ENCODE data around the gene PCDH15.
A peak's percentile ranks its signal among the peaks of the same experiment; 100 is the strongest.
"Not testable (repeated sequence)": the region's sequence is repeated elsewhere in the genome, so short reads cannot be mapped to it uniquely, and the experiment has no call there.

Gene PCDH15

DNA sequence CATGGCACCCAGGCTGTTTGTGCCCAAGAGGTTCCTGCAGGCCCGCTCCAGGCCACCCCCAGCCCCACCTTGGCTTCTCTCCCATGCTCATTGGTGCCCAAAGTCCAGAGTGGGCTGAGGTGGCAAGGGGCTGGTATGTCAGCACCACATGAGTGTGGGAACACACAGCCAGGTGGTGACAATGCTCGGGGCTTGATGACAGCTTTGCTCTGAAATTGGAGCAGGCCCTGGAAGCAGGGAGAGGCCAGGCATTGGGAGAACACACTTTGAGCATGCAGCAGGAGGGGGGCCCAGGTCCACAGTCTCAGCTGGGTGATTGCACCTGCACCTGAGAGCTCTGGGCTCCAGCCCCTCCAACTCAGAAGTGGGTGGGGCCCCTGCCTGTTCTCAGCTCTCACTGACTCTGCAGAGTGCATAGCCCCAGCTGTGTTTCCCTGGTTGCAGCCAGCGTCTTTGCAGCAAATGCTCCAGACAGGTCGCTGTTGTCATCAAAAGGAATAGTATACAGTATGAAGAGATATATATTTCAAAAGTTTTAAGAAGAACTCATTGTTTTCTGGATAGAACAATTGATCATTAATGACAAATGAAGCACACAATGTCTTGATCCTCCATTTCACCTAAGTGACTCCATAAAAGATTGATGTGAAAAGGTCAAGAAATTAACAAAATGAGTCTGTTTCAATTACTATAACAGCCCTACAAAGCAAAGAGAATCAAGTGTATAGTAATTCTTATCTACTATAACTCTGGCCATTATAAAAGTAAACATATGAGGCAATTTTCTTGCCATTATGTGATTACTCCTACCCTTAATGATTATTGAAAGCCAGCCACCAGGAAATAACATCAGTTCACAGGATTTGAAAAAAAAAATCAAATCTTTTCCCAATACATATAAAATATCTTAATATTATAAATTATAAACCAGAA is 848.1 kb downstream of the PCDH15 start:
- DNase-seq = no peak

DNA sequence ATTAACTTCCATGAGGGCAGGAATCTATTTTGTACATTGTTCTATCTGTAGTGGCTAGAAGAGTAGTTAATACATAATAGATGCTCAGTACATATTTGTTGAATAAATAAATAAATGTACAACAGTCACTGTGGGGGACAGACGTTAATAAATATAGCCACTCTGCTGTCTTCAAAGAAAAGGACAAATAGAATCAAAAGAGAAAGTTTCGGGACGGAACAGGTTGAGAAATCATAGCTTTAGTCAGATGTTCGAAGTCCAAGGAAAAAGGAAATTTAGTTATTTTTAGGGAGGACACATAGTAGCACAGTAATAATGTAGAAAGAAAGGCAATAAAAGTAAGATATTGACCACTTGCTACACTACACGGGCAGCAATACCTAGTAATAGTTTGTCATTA is 861.4 kb downstream of the PCDH15 start:
- DNase-seq = no peak

DNA sequence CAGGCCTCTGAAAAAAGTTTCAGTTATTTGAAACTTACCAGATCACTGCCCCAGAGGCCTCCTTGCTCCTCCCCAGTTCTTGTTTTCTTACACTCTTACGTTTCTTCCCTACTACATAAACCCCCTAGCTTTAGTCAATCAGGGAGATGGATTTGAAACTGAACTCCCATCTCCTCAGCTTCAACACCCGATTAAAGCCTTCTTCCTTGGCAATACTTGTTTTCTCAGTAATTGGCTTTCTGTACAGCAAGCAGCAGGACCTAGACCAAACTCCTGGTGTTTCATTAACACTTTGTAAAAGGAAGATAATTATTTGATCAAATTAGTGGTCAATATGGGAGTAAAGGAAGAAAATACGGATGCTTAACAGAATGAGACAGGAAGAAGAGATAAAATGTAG is 870.4 kb downstream of the PCDH15 start:
- DNase-seq = no peak

DNA sequence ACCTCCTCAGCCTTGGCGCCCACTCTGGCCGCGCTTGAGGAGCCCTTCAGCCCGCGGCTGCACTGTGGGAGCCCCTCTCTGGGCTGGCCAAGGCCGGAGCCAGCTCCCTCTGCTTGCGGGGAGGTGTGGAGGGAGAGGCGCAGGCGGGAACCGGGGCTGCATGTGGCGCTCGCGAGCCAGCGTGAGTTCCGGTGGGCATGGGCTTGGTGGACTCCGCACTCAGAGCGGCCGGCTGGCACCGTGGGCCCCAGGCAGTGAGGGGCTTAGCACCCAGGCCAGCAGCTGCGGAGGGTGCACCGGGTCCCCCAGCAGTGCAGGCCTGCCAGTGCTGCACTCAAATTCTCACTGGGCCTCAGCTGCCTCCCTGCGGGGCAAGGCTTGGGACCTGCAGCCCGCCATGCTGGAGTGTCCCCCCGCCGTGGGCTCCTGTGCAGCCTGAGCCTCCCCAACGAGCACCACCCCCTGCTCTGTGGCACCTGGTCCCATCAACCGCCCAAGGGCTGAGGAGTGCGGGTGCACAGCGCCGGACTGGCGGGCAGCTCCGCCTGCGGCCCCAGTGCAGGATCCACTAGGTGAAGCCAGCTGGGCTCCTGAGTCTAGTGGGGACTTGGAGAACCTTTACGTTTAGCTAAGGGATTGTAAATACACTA is 876.9 kb downstream of the PCDH15 start:
- DNase-seq = not testable (repeated sequence)

DNA sequence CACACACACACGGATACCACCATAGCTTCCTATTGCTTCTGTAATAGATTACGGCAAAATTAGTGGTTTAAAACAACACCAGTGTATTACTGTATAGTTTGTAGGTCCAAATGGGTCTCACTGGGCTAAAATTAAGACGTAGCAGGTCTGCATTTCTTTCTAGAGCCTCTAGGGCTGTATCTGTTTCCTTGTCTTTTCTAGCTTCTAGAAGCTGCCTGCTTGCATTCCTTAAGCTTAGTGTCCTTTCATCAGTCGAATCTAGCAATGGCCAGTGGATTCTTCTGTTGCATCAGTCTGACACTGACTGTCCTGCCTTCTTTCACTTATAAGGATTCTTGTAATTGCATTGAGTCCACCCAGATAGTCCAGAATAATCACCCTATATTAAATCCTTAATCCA is 882.3 kb downstream of the PCDH15 start:
- DNase-seq = peak; percentile 38

DNA sequence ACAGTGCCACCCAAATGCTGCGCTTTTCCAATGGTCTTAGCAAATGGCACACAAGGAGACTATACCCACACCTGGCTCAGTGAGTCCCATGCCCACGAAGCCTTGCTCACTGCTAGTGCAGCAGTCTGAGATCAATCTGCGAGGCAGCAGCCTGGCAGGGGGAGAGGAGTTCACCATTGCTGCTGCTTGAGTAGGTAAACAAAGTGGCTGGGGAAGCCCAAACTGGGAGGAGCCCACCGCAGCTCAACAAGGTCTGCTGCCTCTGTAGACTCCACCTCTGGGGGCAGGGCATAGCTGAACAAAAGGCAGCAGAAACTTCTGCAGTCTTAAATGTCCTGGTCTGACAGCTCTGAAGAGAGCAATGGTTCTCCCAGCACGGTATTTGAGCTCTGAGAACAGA is 891.2 kb downstream of the PCDH15 start:
- no peak for DNase-seq

DNA sequence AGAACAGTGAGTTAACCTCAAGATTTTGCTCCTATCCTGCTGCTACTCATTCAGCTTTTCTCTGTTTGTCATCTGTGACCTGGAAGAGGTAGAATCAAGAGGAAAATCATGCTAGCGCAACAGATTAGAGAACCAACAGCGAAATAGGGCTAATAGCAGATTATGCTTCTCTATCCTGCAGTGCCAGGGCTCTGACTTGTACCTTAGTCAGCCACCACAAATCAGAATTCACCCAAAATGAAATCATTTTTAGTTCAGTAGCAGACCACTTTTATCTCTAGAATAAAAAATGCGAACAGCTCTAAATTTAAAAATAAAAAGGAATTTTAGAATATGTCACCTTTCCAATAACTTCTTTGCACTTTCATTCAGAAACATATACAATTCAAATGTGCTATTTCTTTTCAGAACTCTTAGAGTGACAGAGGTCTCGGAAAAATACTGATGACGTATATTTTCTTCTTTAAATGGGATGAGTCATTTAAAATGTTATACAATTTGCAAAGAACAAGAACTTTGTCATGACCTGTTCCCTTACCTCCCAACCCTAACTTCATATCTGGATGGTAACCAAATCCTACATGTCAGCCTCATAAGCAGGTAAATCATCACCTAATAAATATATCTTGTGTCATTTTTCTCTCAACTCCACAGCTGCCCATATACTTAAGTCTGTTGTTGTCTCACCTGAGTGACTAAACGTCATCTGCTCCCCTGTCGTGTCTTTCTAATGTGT is 896.4 kb downstream of the PCDH15 start:
- no peak for DNase-seq

DNA sequence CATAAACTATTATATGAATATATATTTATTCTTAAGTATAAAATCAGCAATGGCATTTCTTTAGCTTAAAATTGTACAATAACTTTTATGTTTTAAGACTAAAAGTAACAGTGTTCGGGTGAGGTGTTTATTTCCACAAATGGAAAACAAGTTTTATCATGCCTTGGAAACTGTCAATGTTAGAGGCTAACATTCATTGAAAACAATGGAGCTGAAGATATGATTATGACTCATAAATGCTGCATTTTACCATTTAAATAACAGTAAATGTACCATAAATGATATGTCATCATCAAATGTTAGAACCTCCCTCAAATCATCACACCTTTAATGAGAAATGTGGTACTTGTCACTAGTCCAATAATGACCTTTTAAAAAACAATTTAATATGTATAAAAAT is 897.3 kb downstream of the PCDH15 start:
- DNase-seq = no peak

DNA sequence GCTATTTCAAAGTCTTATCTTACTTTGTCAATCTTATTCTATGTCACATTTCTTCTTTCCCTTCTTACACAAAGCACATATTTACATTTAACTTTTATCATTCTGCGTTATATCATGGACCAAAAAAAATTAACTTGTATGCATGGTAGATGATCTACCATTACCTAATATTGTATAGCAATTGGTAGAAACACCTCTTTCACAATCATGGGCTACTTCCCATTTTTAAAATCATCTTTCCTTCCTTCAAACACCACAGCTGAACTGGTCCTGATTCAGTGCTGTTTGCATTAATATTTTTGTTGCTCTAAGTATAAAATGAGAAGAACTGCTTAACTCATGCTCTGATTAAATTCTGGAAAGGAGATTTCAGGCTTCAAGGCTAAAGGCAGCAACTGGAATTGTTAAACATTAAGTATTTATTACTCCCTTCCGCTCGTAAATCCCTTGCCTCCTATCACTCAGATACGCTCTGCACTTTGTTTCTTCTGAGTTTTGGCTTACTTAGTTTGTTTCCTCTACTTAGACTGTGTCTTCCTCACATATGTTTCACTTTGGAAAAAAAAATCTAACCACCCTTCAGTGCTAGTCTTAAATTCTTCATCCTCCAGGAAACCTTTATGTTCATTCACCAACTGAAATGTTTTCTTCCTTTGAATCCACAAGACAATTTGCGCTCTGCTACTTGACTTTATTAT is 901.4 kb downstream of the PCDH15 start:
- peak; percentile 23 for DNase-seq

DNA sequence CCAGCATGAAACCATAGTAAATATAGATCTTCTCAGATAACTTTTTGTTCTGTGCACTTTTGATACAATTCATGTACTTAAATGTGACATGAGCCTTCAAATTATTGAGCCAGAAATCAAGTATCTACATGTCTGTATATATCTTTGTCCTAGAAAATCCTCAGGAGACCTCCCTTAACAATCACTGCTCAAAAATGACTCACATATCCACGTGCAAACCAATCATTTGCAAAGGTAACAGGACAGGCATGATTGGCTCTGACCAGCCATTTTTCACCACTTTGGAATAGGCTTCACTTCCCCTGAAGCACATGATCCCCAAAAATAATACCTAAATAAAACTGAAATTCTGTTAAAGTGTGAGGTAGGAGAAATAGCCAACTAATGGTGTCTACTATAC is 902.5 kb downstream of the PCDH15 start:
- DNase-seq = no peak

DNA sequence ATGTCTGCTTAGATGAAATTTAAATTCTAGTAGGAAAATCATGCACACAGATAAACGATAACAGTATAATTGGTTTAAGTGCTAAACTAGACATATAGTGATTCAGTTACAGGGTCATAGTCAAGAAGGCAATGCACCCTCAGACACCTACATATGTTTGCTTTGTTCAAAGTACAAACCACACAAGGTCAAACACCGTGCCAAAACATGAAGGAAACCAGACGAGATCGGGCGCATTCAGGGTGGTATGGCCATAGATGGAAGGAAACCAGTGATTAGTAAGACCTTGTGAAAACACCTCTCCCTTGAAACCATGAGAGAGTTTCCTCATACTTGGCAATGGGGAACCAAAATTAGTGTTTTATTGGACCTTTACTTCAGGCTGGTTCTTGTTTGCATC is 906.9 kb downstream of the PCDH15 start:
- no peak for DNase-seq

DNA sequence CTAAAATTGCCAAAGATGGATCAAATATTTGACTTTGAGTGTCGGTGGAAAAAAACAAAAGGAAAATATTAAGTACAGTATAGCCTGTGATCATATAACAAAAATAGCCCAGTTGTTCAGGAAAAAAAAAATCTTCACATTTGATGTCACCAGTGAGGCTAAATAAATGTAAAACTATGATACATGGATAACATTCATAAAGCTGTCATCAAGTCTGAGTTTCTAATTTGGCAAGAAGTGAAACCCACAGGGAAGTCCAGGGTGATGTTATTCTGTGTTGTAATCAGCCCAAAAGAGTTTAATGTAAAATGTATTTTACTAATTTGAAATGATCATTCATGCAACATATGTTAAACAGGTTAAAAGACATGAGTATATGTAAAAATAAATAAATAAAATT is 908.0 kb downstream of the PCDH15 start:
- no peak for DNase-seq

DNA sequence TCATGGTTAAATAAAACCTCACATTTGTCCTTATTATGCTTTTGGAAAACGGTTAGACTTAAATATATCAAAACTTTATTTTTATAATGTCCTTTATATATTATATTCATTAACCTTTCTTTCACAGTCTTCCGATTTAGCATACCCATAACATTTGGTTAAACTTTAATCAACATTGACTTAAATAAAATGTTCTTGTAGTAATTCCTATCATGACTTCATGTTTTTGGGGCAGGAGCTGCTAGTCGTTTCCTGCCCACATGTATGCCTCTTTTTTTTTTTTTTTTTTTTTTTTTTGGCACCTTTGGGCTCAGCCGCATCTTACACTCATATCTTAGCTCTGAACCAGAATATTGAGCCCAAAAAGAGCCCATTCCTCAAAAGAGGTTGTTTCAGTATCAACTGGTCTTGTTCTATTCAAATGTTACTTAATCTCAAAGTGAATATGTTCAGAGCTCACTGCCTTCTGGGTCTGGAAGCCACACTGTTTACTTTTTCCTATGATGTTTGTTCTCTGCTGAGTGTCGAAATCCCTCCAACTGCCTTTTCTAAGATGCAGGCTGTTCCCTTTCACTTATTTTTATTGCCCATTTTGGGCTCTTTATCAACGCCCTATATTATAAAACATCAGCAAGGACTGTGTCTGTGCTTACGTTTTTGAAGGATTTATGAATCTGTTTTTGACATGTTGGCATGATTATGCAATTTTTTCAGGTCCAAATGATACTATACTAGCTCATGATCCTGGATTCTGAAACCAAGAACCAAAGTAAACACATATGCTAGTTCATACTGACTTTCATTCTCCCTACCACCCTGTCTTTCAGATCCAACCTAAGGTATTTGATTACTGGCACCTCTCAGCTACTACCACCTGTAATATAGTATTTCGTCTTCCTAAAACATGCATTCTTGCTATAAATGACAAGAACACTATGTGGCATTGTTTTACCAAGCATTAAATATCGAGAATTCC is 914.4 kb downstream of the PCDH15 start:
- DNase-seq = peak; percentile 35

DNA sequence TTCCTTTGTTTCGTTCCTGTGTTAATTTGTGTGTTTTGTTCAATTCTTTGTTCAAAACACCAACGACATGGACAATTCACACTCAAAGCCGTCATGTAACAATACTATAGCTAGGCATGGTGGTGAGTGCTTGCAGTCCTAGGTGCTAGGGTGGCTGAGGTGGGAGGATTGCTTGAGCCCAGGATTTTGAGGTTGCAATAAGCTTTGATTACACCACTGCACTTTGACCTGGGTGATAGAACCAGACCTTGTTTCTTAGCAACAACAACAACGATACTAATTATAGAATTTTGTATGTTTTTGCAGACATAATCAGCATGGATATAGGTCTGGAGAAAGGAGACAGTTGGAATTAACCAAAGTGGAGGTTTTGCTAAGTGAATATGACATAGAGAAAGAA is 936.2 kb downstream of the PCDH15 start:
- no peak for DNase-seq

DNA sequence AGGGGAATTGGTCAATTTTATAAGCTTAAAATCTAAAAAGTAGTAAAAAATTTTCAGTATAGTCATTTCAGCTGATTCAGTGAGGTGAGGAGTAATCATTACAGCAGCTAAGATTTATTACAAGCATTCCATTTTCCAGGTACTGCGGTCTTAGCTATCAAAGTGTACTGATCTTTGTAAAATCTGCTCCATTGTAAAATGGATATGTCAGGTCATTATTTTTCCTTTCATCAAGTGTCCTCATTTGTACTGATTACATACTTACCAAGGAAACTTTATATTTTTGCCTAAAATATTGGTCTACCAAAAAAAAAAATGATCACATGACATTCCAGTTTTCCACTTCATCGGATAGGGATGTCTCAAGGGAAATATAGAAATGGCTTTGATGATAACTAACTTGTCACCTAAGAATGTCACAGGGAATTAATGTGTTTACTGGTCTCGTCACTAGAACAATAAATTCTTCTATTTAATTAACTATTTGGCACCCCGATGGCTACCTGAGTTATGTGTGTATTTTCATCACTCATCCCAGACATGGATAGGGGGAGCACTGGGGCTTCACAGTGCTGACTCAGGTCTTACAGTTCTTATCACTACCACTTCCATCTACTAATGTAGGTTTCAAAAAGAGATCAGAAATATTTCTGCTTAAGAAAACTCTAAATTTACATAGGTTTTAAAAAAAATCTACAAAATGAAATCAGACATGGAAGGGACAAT is 948.4 kb downstream of the PCDH15 start:
- no peak for DNase-seq

DNA sequence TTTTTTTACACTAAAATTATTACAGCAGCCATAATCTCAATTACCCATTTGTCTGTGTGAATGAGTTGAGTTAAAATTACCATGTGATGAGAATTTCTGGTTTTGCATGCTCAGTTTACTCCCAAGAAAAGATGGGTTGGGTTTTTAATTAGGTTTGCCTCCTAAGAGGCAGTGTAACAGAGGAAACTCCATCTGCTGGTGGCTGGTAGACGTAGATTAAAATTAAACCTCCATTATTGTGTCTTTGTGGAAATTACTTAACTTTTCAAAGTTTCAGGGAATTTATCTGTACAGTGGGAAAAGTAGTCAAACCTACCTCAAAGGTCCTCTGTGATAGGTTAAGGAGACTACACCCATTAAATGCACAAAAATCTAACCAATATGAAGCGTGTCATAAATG is 954.2 kb downstream of the PCDH15 start:
- peak; percentile 55 for DNase-seq

DNA sequence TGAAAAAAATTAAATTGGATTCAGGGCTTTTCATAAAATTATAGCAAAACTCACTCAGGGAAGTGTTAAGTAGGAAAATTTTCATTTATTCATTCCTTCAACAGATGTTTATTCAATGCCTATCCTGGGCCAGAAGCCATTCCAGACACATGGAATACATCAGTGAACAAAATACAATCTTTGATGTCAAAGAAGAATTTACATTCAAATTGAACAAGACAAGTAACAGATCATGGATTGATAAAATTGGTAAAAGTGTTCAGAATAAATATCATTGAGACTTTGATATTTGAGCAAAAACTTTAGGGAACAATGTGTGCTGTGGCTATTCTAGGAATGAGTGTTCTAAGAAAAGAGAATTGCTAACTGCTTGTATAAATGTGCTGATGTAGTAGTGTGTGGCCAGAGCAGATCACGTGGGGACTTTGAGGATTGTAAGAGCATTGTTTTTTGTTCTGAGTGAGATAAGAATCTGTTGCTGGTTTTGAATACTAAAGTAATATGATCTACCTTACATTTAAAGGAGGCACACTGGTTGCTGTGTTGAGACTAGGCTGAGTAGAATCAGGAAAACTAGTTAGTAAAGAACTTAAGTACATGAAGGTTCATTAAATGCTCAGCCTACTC is 957.2 kb downstream of the PCDH15 start:
- DNase-seq = peak; percentile 96

DNA sequence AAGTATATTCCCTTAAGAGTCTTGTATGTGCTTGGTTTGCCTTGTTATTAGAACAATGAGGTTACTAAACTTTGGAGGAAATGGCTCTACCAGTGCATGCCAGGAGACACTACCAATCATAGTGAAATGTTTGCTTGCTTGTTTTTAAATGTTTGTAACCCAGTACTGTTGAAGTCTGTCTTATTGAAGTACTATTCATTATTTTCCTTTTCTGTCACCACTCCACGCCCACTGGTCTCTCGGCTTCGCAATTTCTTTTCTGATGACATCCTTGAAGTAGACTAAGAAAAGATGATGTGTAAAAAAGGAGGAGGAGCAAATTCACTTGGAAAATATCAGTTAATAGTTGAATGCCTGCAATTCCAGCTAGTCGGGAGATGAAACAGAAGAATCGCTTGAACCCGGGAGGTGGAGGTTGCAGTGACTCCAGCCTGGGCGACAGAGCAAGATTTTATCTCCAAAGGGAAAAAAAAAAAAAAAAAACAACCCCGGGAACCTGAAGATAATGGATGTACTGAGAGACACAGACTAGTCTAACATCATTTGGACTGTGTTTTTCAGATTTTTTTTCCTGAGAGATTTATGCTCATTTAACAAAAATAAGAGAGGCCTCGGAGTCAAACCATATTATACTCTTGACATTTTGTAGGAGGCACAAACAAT is 959.4 kb downstream of the PCDH15 start:
- DNase-seq = no peak

DNA sequence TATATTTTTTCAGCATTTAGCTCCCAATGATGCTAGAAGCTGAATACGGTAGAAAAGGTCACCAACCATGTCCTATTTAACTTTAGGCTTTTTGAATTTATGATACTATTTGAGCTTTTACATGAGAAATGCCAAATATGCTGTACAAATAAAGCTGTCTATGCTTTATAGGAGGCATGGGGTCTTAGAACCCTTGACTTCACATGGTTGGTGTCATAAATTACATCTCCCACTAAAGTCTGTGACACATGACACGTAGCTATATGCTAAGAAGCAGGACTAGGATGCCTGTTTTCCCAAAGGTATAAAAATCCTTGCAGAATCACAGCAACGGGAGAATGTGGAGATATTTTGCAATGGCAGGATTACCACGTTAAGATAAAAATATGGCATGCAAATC is 960.4 kb downstream of the PCDH15 start:
- no peak for DNase-seq

DNA sequence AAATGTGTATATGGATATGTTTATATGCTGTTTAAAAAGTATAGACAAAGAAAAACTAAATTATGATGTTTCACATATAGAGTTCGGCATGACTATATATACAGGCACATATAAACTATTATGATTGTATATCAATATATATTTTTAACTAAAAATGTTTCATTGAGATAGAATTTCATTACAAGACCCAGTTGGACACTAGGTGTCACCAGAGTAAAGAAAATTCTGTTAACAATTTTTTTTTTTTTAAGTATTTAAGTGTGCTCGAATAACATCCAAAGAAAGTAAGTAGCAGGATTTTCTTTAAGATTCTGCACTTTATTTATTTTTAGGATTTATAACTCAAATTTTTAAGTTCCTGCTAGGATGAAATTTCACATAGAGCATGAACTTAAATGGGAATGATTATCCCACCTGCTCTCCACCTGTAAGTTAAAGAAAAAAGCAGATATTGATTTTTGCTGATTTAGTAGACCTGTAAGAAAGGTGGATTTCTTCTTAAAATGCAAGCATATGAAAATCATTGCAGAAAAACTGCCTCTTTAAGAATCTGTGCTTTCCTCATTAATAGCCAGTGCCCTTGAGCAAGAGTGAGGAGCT is 961.5 kb downstream of the PCDH15 start:
- peak; percentile 80 for DNase-seq
